Inferior parietal cortex (tissue), 1 donor: ENCODE data around the gene PRPF8.
A peak's percentile ranks its signal among the peaks of the same experiment; 100 is the strongest.
"Not testable (repeated sequence)": the region's sequence is repeated elsewhere in the genome, so short reads cannot be mapped to it uniquely, and the experiment has no call there.

Experiments used
- DNase-seq: peaks from one replicate; pipeline ENCODE4 v3.0.0-alpha.2; 2016; ENCODE audit errors: extremely low spot score

PRPF8 gene

GRCh38 chr17:1690544-1691221 is 6.0 kb upstream of the PRPF8 start:
- no peak for DNase-seq

- not testable (repeated sequence) for DNase-seq
These were observed 3.7 kb upstream of the PRPF8 start for GRCh38 chr17:1688405-1688804.

- DNase-seq: no peak
These were observed 1.4 kb upstream of the PRPF8 start for GRCh38 chr17:1686086-1686485.

GRCh38 chr17:1683459-1683858 is 1.2 kb downstream of the PRPF8 start:
- DNase-seq: no peak

GRCh38 chr17:1676401-1676800 is 8.3 kb downstream of the PRPF8 start:
- DNase-seq: no peak

GRCh38 chr17:1673041-1673785 is 11.5 kb downstream of the PRPF8 start:
- DNase-seq: no peak

- DNase-seq: not testable (repeated sequence)
These were observed 20.7 kb downstream of the PRPF8 start for GRCh38 chr17:1663934-1664333.

GRCh38 chr17:1661045-1661444 is 23.6 kb downstream of the PRPF8 start:
- DNase-seq: no peak

- no peak for DNase-seq
These were observed 26.6 kb downstream of the PRPF8 start for GRCh38 chr17:1658100-1658499.

GRCh38 chr17:1653735-1654134 is 30.9 kb downstream of the PRPF8 start:
- DNase-seq: no peak

- DNase-seq: not testable (repeated sequence)
These were observed 31.9 kb downstream of the PRPF8 start for GRCh38 chr17:1652794-1653193.

GRCh38 chr17:1651559-1651844 is 33.2 kb downstream of the PRPF8 start:
- DNase-seq: no peak

GRCh38 chr17:1650731-1651558 is 33.7 kb downstream of the PRPF8 start:
- no peak for DNase-seq

GRCh38 chr17:1649844-1650501 is 34.7 kb downstream of the PRPF8 start, which contains the start of gene RILP:
RILP (minus strand) TSS chr17:1649866; CDS start chr17:1649804, 62 bp downstream.
- DNase-seq: no peak

- DNase-seq: peak; percentile 94
These were observed 35.5 kb downstream of the PRPF8 start for GRCh38 chr17:1648963-1649843.

- DNase-seq: no peak
These were observed 36.3 kb downstream of the PRPF8 start for GRCh38 chr17:1648173-1648962.

GRCh38 chr17:1647802-1648171 is 36.9 kb downstream of the PRPF8 start:
- DNase-seq: no peak

GRCh38 chr17:1646199-1646875 is 38.3 kb downstream of the PRPF8 start:
- no peak for DNase-seq
